HepG2 (cell line): ENCODE results near the gene CMIP. TPM values are rescaled to one million over a fixed set of nuclear protein-coding genes. Genes with fewer than 3 reads are reported as not detected.

Experiments
- ATAC-seq: fragments of 200-7000 bp; cut with Tn5 transposase; 3 replicates; pipeline ENCODE4 v1.9.1; 2020; ENCODE audit warnings: mild to moderate bottlenecking, moderate library complexity
- BruUV-seq: library from RNA; stranded (reverse); fragments of 400-500 nt; replicated peaks from 2 replicates; lab custom pipeline; 2021; lab: Mats Ljungman, UMichigan
- CTCF ChIA-PET: fragments of 300-600 bp; formaldehyde crosslinking; extraction: SDS; loops from one replicate; lab custom pipeline; 2021; ENCODE audit warnings: low total read pairs, inconsistent platforms, low intra/inter-chr PET ratio; lab: Yijun Ruan, JAX
- POLR2A ChIA-PET: fragments of 350-600 bp; sonication (Branson Sonifier 250); formaldehyde crosslinking; loops from one replicate; lab custom pipeline; 2020; ENCODE audit warnings: antibody characterized with exemption, inconsistent platforms; lab: Yijun Ruan, JAX
- DNase-seq: peaks from one replicate; pipeline ENCODE4 v3.0.0-alpha.2; 2015; ENCODE audit warnings: low spot score
- FAIRE-seq: peaks from 3 replicates; lab custom pipeline; 2011; peaks lifted over from hg19 to GRCh38; lab: Jason Lieb, UNC
- H2AFZ ChIP-seq: one replicate; pipeline ENCODE4 v1.6.1; 2011; ENCODE audit warnings: low read length, inconsistent platforms
- H3K27ac ChIP-seq: fragments of 300-600 bp; 3 replicates; pipeline ENCODE4 v1.8.0; 2011; ENCODE audit warnings: mixed run types, mild to moderate bottlenecking, mixed read lengths, low read length, inconsistent platforms; ENCODE audit not compliant: insufficient read depth; ENCODE audit errors: extremely low read length
- H3K27me3 ChIP-seq, 2 experiments: fragments of 200-600 bp in 1 of 2; 2 replicates in 1 of 2; 3 replicates in 1 of 2; pipeline versions ENCODE4 v1.6.0 to v1.8.0; 2011; ENCODE audit warnings: low read length in 2 of 2, mild to moderate bottlenecking in 2 of 2, moderate library complexity in 2 of 2, inconsistent platforms in 1 of 2; ENCODE audit not compliant: insufficient read depth in 2 of 2, control insufficient read depth in 1 of 2
- H3K36me3 ChIP-seq, 2 experiments: fragments of 200-600 bp in 1 of 2; replicated peaks in 1 of 2; 2 replicates in 1 of 2; 3 replicates in 1 of 2; pipeline versions ENCODE4 v1.5.1 to v1.8.0; 2011; ENCODE audit warnings: low read length in 2 of 2, inconsistent platforms in 1 of 2; ENCODE audit not compliant: insufficient read depth in 2 of 2, control insufficient read depth in 1 of 2
- H3K4me1 ChIP-seq: 2 replicates; pipeline ENCODE4 v1.5.1; 2012; ENCODE audit warnings: low read length, inconsistent platforms; ENCODE audit not compliant: insufficient read depth
- H3K4me2 ChIP-seq: 2 replicates; pipeline ENCODE4 v1.6.0; 2011; ENCODE audit warnings: low read depth, low read length, inconsistent platforms
- H3K4me3 ChIP-seq, 3 experiments: fragments of 200-600 bp in 1 of 3; sonication (generic), shearing (Covaris generic) in 1 of 3; replicated peaks in 1 of 3; 2 replicates each; pipeline ENCODE4 v1.5.1; 2011 to 2016; ENCODE audit warnings: low read length in 3 of 3, inconsistent platforms in 2 of 3, low read depth in 2 of 3, mild to moderate bottlenecking in 2 of 3, control low read depth in 1 of 3, mixed read lengths in 1 of 3; ENCODE audit not compliant: insufficient read depth in 1 of 3
- H3K79me2 ChIP-seq: one replicate; pipeline ENCODE4 v1.6.1; 2011; ENCODE audit warnings: low read length, inconsistent platforms; ENCODE audit not compliant: insufficient read depth
- H3K9ac ChIP-seq: 2 replicates; pipeline ENCODE4 v1.6.0; 2011; ENCODE audit warnings: mild to moderate bottlenecking, low read depth, low read length, inconsistent platforms; ENCODE audit not compliant: insufficient read depth
- H3K9me3 ChIP-seq: 2 replicates; pipeline ENCODE4 v1.5.1; 2012; ENCODE audit warnings: mild to moderate bottlenecking, low read length
- H4K20me1 ChIP-seq: 2 replicates; pipeline ENCODE4 v1.6.0; 2011; ENCODE audit warnings: inconsistent platforms, mild to moderate bottlenecking, low read length, moderate library complexity; ENCODE audit not compliant: insufficient read depth
- AGO2 ChIP-seq: fragments of 200-400 bp; formaldehyde crosslinking; optimal IDR thresholded peaks from 2 replicates; pipeline ENCODE3; 2017; ENCODE audit warnings: mild to moderate bottlenecking, low read depth, low read length, moderate library complexity
- DDIT3 ChIP-seq: sonication (generic); formaldehyde crosslinking; IDR thresholded peaks from 2 replicates; pipeline ENCODE4 v1.4.0; 2020; ENCODE audit warnings: mild to moderate bottlenecking, missing genetic modification reagents
- ERF ChIP-seq: IDR thresholded peaks from 2 replicates; pipeline ENCODE4 v1.6.1; 2018; ENCODE audit warnings: missing biosample characterization, missing genetic modification reagents
- FOXO4 ChIP-seq: sonication (generic); formaldehyde crosslinking; conservative IDR thresholded peaks from 2 replicates; pipeline ENCODE4 v1.8.1; 2023; ENCODE audit warnings: missing genetic modification reagents
- HNF1B ChIP-seq: sonication (generic); formaldehyde crosslinking; IDR thresholded peaks from 2 replicates; pipeline ENCODE4 v1.5.1; 2020; ENCODE audit warnings: mild to moderate bottlenecking, moderate library complexity, missing genetic modification reagents
- HNF4A ChIP-seq: sonication (generic); formaldehyde crosslinking; IDR thresholded peaks from 2 replicates; pipeline ENCODE4 v1.4.0; 2020; ENCODE audit warnings: missing genetic modification reagents
- HNF4G ChIP-seq, 2 experiments: sonication (generic) in 1 of 2; formaldehyde crosslinking in 1 of 2; IDR thresholded peaks; 2 replicates each; pipeline versions ENCODE4 v1.4.0 to v1.6.1; 2011 to 2020; ENCODE audit warnings: borderline replicate concordance in 2 of 2, low read depth in 2 of 2, mild to moderate bottlenecking in 2 of 2, low read length in 1 of 2, missing genetic modification reagents in 1 of 2, moderate library complexity in 1 of 2
- HNRNPL ChIP-seq: fragments of 200-400 bp; formaldehyde crosslinking; IDR thresholded peaks from 2 replicates; pipeline ENCODE4 v1.6.1; 2017; ENCODE audit warnings: mild to moderate bottlenecking, low read depth, low read length
- KDM6A ChIP-seq: IDR thresholded peaks from 2 replicates; pipeline ENCODE4 v1.6.1; 2016; ENCODE audit warnings: low read depth
- RBM22 ChIP-seq: fragments of 200-400 bp; formaldehyde crosslinking; optimal IDR thresholded peaks from 2 replicates; pipeline ENCODE3; 2017; ENCODE audit warnings: mild to moderate bottlenecking, low read length, moderate library complexity
- STAT5B ChIP-seq: sonication (generic); formaldehyde crosslinking; IDR thresholded peaks from 2 replicates; pipeline ENCODE4 v1.4.0; 2020; ENCODE audit warnings: missing genetic modification reagents
- ZFYVE20 ChIP-seq: sonication (generic); formaldehyde crosslinking; IDR thresholded peaks from 2 replicates; pipeline ENCODE4 v1.8.0; 2023; ENCODE audit warnings: low read depth, mild to moderate bottlenecking, moderate library complexity, missing genetic modification reagents, borderline replicate concordance
- ZNF367 ChIP-seq: sonication (generic); formaldehyde crosslinking; IDR thresholded peaks from 2 replicates; pipeline ENCODE4 v1.4.0; 2020; ENCODE audit warnings: missing genetic modification reagents, borderline replicate concordance
- ZNF546 ChIP-seq: sonication (generic); formaldehyde crosslinking; conservative IDR thresholded peaks from 2 replicates; pipeline ENCODE4 v1.8.1; 2023; ENCODE audit warnings: mild to moderate bottlenecking, missing genetic modification reagents
- ZNF614 ChIP-seq: IDR thresholded peaks from 2 replicates; pipeline ENCODE4 v1.6.1; 2018; ENCODE audit warnings: missing biosample characterization, missing genetic modification reagents, inconsistent platforms, borderline replicate concordance
- WGBS: methylation state at CpG from one replicate; pipeline ENCODE4 v1.1.6; 2017; ENCODE audit warnings: low lambda C conversion rate; 5-methylcytosine and 5-hydroxymethylcytosine counted together
- in situ Hi-C: cut with HindIII; loops from 2 replicates; pipeline ENCODE4 v1.10.0; 2017; ENCODE audit warnings: low pct_unique_long_range_greater_than_20kb; ENCODE audit not compliant: extremely low pct_ligation_motif_present
- intact Hi-C: fragments of 100-400 bp; cut with micrococcal nuclease; formaldehyde crosslinking; loops from one replicate; pipeline ENCODE4 v1.10.0; 2022; ENCODE audit not compliant: unreplicated experiment
- polyA plus RNA-seq, 8 experiments: library from polyadenylated mRNA; depleted of rRNA in 3 of 8; stranded (reverse) in 7 of 8; unstranded in 1 of 8; fragments of >200 nt; fragmentation: Illumina TruSeq in 4 of 8; extraction: Trizol in 4 of 8; gene quantifications; 2 replicates each; pipeline versions ENCODE4 v1.2.1 to v1.2.3, GENCODE V29; 2011 to 2016; ENCODE audit warnings: low read depth in 4 of 8, missing spikeins in 1 of 8, mixed read lengths in 1 of 8; ENCODE audit not compliant: insufficient read depth in 1 of 8
- total RNA-seq, 5 experiments: library from RNA; depleted of rRNA; stranded (reverse); fragments of >200 nt; fragmentation: Illumina TruSeq; extraction: Trizol; gene quantifications; 2 replicates each; pipeline ENCODE4 v1.2.3, GENCODE V29; 2016; ENCODE audit warnings: low read depth in 1 of 5

The CMIP gene
- total and polyA plus RNA-seq, 2 of the 13 experiments (the other 11 are each of a cell fraction or from before 2014, with no cell fraction given): 10.9 to 18.1 TPM

GRCh38 chr16:81473969-81474959 is 29.7 kb downstream of the CMIP start:
- Histone ChIP-seq H3K4me1 (peaks cover 72% of the 10 kb centered on the region), H2AFZ (no peak overlapping the region), H3K4me3 (no peak overlapping the region), H4K20me1 (peaks cover 86% of the 10 kb centered on the region), H3K4me2 (no peak overlapping the region), H3K27me3 (no peaks in the 10 kb centered on the region), H3K9ac (no peak overlapping the region), H3K79me2 (peaks cover 98% of the 10 kb centered on the region), H3K27ac (no peak overlapping the region), H3K9me3 (no peaks in the 10 kb centered on the region), H3K36me3 (peaks cover 23 to 64% of the 10 kb centered on the region in 2 experiments)
- ATAC-seq: peak; percentile 15; the same call in 2 of the 3 replicates
- CTCF ChIA-PET: no interaction called here
- POLR2A ChIA-PET: interaction anchor here (0.9 to 2.3 kb wide), 3 partner anchors 10 to 22 kb away, joined by 3 to 10 read pairs (median 7); no protein-coding TSS in a partner anchor
- 91% methylated on average over 19 of the region's 20 CpGs for WGBS
- DNase-seq: no peak
- in situ Hi-C loops (no loop called here), intact Hi-C loops (loop anchor here (1.0 kb wide), 1 partner anchor 21 kb away; no protein-coding TSS in a partner anchor)
- FAIRE-seq: no peak
- BruUV-seq: no TSS peak
- no peak for TF ChIP-seq ERF (CRISPR knock-in tag)
- peak; percentile 58 for TF ChIP-seq RBM22
- peak; percentile 72 for TF ChIP-seq HNF4G (IDR thresholded peaks at IDR 0.05; ENCODE audit: borderline replicate concordance, low read depth, low read length)
- peak; percentile 56; the same call in 1 of the 2 replicates for TF ChIP-seq HNF4G (CRISPR knock-in tag; IDR thresholded peaks at IDR 0.05; ENCODE audit: borderline replicate concordance, low read depth)
- TF ChIP-seq HNF4A (CRISPR knock-in tag): peak; percentile 76
- peak; percentile 68; the same call in 1 of the 2 replicates for TF ChIP-seq HNRNPL
- peak; percentile 63 for TF ChIP-seq AGO2
- TF ChIP-seq HNF1B (CRISPR knock-in tag): 0 out of 2 replicates have a peak, but pooled peaks have one; percentile 20
- no peak for TF ChIP-seq KDM6A (CRISPR knock-in tag)
- no peak for TF ChIP-seq ZFYVE20
- TF ChIP-seq ZNF367: no peak
- no peak for TF ChIP-seq ZNF546
- no peak for TF ChIP-seq DDIT3 (CRISPR knock-in tag)
- TF ChIP-seq ZNF614 (CRISPR knock-in tag): no peak
- TF ChIP-seq FOXO4 (CRISPR knock-in tag): 0 out of 2 replicates have a peak, but pooled peaks have one; percentile 85
- no peak for TF ChIP-seq STAT5B (CRISPR knock-in tag)
